Body of pancreas (tissue), 4 donors: Measurements from ENCODE around the gene SPRED3.

Experiments
- CTCF ChIP-seq, 7 experiments: fragments of 450-650 bp in 4 of 7; fragments of 200-600 bp in 3 of 7; sonication (generic) in 3 of 7; IDR thresholded peaks; one replicate each; pipeline ENCODE4 v1.5.1; 2016 to 2019; ENCODE audit warnings: antibody characterized with exemption in 7 of 7
- POLR2A ChIP-seq, 3 donors: fragments of 450-650 bp; IDR thresholded peaks; one replicate each; pipeline ENCODE4 v1.6.1; 2016; ENCODE audit warnings: antibody characterized with exemption in 3 of 3, mild to moderate bottlenecking in 2 of 3

GRCh38 chr19:38402623-38402966 lies 14.1 kb downstream of the SPRED3 start:
- no peak for TF ChIP-seq CTCF (IDR thresholded peaks at IDR 0.05)
- TF ChIP-seq POLR2A (IDR thresholded peaks at IDR 0.05): peak in 1 of 3 donors; percentile 36
